PFSK-1 (cell line): ENCODE results near the gene LRTM1.

ENCODE experiments used
- FOXP2 ChIP-seq: optimal IDR thresholded peaks from 2 replicates; pipeline ENCODE3; 2011; ENCODE audit warnings: borderline replicate concordance, control low read depth, inconsistent platforms; ENCODE audit not compliant: insufficient read depth; ENCODE audit errors: extremely low read length, extremely low read depth
- POLR2AphosphoS5 ChIP-seq: IDR thresholded peaks from 2 replicates; pipeline ENCODE4 v1.6.1; 2012; ENCODE audit warnings: low read depth, mild to moderate bottlenecking, control low read depth, low read length, moderate library complexity
- REST ChIP-seq, 2 experiments: IDR thresholded peaks; 2 replicates each; pipeline versions ENCODE4 v1.6.1 to v1.8.0; 2011 to 2012; ENCODE audit warnings: low read depth in 2 of 2, low read length in 2 of 2, control low read depth in 1 of 2, inconsistent platforms in 1 of 2, mild to moderate bottlenecking in 1 of 2, moderate library complexity in 1 of 2; ENCODE audit not compliant: insufficient read depth in 1 of 2
- SIN3A ChIP-seq: IDR thresholded peaks from 2 replicates; pipeline ENCODE4 v1.6.1; 2012; ENCODE audit warnings: mild to moderate bottlenecking, low read length, moderate library complexity, borderline replicate concordance; ENCODE audit not compliant: insufficient read depth
- TAF1 ChIP-seq: IDR thresholded peaks from 2 replicates; pipeline ENCODE4 v1.6.1; 2012; ENCODE audit warnings: low read length, control low read depth, borderline replicate concordance; ENCODE audit not compliant: insufficient read depth

LRTM1 gene

DNA sequence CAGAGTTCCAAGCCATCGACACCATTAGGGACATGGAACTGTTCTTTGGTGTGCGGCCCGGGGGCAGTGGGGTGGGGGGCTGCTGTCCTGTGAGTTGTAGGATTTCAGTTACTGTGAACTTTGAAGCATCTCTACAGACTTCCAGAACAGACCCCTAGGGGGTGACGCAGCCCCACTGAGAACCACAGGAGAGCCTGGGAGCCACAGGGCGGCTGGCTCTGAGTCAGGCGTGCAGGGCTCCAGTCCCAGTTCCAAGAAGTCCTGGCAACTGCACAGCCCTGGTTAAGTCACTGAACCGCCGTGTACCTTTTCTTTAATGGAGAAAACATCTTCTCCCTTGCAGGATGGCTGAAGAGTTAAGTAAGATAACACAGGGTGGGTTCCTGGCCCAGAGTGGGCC lies 23.5 kb upstream of the LRTM1 start:
- no peak for TF ChIP-seq POLR2AphosphoS5
- TF ChIP-seq SIN3A: no peak
- TF ChIP-seq TAF1: no peak
- no peak for TF ChIP-seq FOXP2
- TF ChIP-seq REST (IDR thresholded peaks at IDR 0.05; ENCODE audit: insufficient read depth in 1 of 2, low read depth in 2 of 2, low read length in 2 of 2): no peak

GRCh38 chr3:54950391-54951003 lies 22.6 kb upstream of the LRTM1 start:
- no peak for TF ChIP-seq POLR2AphosphoS5
- TF ChIP-seq REST (IDR thresholded peaks at IDR 0.05; ENCODE audit: insufficient read depth in 1 of 2, low read depth in 2 of 2, low read length in 2 of 2): no peak
- TF ChIP-seq FOXP2: no peak
- no peak for TF ChIP-seq SIN3A
- no peak for TF ChIP-seq TAF1

GRCh38 chr3:54949491-54950044 lies 21.7 kb upstream of the LRTM1 start:
- TF ChIP-seq REST (IDR thresholded peaks at IDR 0.05; ENCODE audit: insufficient read depth in 1 of 2, low read depth in 2 of 2, low read length in 2 of 2): no peak
- TF ChIP-seq POLR2AphosphoS5: no peak
- TF ChIP-seq TAF1: no peak
- no peak for TF ChIP-seq SIN3A
- no peak for TF ChIP-seq FOXP2

GRCh38 chr3:54941690-54942362 lies 14.0 kb upstream of the LRTM1 start:
- TF ChIP-seq REST (IDR thresholded peaks at IDR 0.05; ENCODE audit: insufficient read depth in 1 of 2, low read depth in 2 of 2, low read length in 2 of 2) (no peak), FOXP2 (no peak), SIN3A (no peak), TAF1 (no peak), POLR2AphosphoS5 (no peak)

GRCh38 chr3:54940971-54941370 lies 13.1 kb upstream of the LRTM1 start:
- no peak for TF ChIP-seq REST (IDR thresholded peaks at IDR 0.05; ENCODE audit: insufficient read depth in 1 of 2, low read depth in 2 of 2, low read length in 2 of 2)
- no peak for TF ChIP-seq TAF1
- TF ChIP-seq FOXP2: no peak
- TF ChIP-seq SIN3A: no peak
- TF ChIP-seq POLR2AphosphoS5: no peak
